ENCODE measurements around the gene CAMTA1.

DNA sequence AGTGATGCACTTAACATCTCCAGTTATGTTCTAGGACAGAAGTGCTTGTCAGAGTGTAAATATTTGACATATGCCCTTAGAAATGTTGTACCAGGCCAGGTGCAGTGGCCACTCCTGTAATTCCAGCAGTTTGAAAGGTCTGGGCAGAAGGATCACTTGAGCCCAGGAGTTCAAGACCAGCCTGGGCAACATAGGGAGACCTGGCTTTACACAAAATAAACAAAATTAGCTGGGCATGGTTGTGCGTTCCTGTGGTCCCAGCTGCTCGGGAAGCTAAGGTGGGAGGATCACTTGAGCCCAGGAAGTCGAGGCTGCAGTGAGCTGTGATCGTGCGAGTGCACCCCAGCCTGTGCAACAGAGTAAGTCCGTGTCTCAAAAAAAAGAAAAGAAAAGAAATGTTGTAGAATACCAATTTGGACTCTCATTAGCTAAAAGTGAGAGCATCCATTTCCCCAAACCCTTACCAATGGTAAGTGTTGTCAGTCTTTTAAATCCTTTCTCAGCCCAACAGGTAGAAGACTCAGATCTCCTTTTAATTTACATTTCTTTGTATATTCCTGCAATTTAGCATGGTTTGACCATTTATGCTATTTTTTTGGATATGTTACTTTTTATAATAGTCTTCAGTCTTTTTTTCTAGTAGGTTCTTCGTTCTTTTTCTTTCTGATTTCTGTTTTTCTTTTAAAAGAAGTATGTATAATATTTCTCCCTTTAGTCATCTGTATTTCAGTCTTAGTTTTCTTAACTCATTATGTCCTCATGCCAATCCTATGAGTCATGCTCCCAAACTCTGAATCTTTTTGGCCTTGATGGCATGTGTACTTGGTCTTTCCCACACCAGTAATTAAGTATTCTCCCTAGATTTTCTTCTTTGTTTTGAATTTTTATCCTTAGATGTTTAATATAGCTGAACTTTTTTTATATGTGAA is 74.4 kb downstream of the CAMTA1 start:
- TF ChIP-seq, protein P1, sequence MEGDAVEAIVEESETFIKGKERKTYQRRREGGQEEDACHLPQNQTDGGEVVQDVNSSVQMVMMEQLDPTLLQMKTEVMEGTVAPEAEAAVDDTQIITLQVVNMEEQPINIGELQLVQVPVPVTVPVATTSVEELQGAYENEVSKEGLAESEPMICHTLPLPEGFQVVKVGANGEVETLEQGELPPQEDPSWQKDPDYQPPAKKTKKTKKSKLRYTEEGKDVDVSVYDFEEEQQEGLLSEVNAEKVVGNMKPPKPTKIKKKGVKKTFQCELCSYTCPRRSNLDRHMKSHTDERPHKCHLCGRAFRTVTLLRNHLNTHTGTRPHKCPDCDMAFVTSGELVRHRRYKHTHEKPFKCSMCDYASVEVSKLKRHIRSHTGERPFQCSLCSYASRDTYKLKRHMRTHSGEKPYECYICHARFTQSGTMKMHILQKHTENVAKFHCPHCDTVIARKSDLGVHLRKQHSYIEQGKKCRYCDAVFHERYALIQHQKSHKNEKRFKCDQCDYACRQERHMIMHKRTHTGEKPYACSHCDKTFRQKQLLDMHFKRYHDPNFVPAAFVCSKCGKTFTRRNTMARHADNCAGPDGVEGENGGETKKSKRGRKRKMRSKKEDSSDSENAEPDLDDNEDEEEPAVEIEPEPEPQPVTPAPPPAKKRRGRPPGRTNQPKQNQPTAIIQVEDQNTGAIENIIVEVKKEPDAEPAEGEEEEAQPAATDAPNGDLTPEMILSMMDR (conservative IDR thresholded peaks at IDR 0.05; ENCODE audit: low read length), result no peak
- TF ChIP-seq EZH2phosphoT487 (IDR thresholded peaks at IDR 0.05; ENCODE audit: borderline replicate concordance, low read depth, low read length), result no peak
